GM21423 (cell line): ENCODE measurements around the gene STRN4.

ENCODE experiments used
- ATAC-seq: cut with Tn5 transposase; IDR thresholded peaks from one replicate; pipeline ENCODE4 v1.9.1; 2021; ENCODE audit warnings: mild to moderate bottlenecking, moderate library complexity; ENCODE audit not compliant: unreplicated experiment

The STRN4 gene

DNA sequence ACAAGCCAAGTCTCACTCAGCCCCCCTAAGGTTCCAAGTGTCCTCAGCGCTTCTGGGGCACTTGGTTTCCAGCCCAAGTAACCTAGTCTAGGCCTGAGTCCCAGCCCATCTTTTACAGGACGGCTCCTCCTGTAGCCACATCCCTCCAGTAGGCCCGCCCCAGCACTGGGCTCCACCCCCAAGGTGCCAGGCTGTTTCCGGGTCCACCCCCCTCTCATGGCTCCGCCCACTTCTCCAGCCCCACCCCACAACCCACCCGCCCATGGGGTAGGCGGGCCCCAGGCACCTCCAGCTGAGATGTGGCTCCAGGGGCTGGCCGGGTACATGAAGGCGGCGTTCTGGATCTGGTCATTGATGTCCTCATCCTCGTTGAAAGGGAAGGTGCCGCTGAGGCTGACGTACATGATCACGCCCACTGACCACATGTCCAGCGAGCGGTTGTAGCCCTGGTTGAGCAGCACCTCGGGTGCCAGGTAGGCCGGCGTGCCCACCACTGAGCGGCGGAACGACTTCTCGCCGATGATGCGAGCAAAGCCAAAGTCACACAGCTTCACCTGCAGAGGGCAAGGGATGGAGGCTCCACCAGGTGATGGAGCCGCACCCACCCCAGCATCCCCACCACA, 68.0 kb downstream of the STRN4 start:
- ATAC-seq: no peak

- no peak for ATAC-seq
Observed at GRCh38 chr19:46674416-46675178, 71.7 kb downstream of the STRN4 start.

GRCh38 chr19:46670813-46671212, 75.4 kb downstream of the STRN4 start:
- ATAC-seq: no peak
